Astrocyte (in vitro differentiated cells and primary cell): ENCODE measurements around the gene ARHGAP6.

Experiments used
- EZH2 ChIP-seq: IDR thresholded peaks from 2 replicates; pipeline ENCODE4 v1.6.1; 2012; ENCODE audit warnings: mild to moderate bottlenecking, low read length, inconsistent platforms; ENCODE audit not compliant: insufficient read depth
- TF ChIP-seq, protein P1 (sequence below): IDR thresholded peaks from 2 replicates; pipeline ENCODE4 v1.5.1; 2011; ENCODE audit warnings: low read depth, mild to moderate bottlenecking, inconsistent platforms, low read length, moderate library complexity; ENCODE audit not compliant: insufficient read depth

DNA sequence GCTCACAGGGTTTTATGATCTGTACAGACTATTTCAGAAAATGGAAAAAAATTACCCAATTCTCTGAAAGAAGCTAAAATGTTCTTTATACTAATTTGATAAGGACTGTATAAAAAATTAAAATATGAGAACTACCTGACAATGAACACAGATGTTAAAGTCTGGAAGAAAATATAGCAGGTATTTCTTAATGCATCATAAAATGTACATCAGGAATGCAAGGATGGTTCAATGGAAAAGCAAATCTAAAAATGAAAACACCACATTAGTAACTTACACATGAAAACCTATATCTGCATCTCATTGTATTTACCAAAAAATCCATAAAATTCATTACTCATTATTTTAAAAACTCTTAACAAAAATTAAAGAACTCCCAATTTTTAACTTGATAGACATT lies 39.4 kb downstream of the ARHGAP6 start:
- TF ChIP-seq, protein P1, sequence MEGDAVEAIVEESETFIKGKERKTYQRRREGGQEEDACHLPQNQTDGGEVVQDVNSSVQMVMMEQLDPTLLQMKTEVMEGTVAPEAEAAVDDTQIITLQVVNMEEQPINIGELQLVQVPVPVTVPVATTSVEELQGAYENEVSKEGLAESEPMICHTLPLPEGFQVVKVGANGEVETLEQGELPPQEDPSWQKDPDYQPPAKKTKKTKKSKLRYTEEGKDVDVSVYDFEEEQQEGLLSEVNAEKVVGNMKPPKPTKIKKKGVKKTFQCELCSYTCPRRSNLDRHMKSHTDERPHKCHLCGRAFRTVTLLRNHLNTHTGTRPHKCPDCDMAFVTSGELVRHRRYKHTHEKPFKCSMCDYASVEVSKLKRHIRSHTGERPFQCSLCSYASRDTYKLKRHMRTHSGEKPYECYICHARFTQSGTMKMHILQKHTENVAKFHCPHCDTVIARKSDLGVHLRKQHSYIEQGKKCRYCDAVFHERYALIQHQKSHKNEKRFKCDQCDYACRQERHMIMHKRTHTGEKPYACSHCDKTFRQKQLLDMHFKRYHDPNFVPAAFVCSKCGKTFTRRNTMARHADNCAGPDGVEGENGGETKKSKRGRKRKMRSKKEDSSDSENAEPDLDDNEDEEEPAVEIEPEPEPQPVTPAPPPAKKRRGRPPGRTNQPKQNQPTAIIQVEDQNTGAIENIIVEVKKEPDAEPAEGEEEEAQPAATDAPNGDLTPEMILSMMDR, result no peak
- no peak for TF ChIP-seq EZH2
